B cell (primary cell): ENCODE results near the gene ZNF358.

Experiments
- EZH2 ChIP-seq: IDR thresholded peaks from 2 replicates; pipeline ENCODE4 v1.6.1; 2012; ENCODE audit warnings: borderline replicate concordance, low read depth, mild to moderate bottlenecking, moderate library complexity, low read length; ENCODE audit not compliant: insufficient read depth, poor library complexity, severe bottlenecking
- TF ChIP-seq, protein P1 (sequence below): fragments of 200-600 bp; IDR thresholded peaks from one replicate; pipeline ENCODE4 v1.8.0; 2022; ENCODE audit warnings: antibody characterized with exemption, mild to moderate bottlenecking

DNA sequence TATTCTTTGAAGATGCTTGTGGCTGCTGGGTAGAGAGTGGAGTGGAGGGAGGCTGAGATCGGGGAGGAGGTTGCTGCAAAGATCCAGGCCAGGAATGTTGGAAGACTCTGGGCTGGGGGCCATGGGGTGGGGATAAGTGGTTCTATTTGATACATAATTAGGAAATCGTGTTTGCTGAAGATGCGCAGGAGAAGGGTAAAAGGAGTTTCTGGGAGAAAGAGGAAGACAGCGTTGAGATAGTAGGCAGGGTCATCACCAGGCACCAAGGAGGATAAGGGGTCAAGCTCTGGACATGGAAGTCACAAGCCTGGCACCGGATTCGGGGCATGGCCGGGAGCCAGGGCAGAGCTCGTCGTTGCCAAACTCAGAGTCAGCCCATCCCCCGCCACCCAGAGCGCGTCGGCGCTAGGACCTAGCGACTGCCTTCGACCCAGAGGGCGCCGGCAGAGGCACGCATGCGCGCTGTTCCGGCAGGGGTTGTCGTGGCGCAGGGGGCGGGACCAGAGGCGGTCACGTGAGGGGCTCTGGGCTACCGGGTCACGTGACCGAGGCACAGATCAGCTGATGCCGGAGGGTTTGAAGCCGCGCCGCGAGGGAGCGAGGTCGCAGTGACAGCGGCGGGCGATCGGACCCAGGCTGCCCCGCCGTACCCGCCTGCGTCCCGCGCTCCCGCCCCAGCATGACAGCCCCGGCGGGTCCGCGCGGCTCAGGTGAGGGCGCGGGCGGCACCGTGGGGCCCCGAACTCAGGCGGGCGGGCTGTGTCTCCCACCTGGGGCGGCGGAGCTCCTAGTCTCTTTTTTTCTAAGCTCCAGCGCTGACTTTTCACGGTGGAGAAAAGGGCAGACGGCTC lies 6.4 kb downstream of the ZNF358 start, which contains the start of gene MCOLN1:
- TF ChIP-seq, protein P1, sequence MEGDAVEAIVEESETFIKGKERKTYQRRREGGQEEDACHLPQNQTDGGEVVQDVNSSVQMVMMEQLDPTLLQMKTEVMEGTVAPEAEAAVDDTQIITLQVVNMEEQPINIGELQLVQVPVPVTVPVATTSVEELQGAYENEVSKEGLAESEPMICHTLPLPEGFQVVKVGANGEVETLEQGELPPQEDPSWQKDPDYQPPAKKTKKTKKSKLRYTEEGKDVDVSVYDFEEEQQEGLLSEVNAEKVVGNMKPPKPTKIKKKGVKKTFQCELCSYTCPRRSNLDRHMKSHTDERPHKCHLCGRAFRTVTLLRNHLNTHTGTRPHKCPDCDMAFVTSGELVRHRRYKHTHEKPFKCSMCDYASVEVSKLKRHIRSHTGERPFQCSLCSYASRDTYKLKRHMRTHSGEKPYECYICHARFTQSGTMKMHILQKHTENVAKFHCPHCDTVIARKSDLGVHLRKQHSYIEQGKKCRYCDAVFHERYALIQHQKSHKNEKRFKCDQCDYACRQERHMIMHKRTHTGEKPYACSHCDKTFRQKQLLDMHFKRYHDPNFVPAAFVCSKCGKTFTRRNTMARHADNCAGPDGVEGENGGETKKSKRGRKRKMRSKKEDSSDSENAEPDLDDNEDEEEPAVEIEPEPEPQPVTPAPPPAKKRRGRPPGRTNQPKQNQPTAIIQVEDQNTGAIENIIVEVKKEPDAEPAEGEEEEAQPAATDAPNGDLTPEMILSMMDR = no peak
- TF ChIP-seq EZH2 = no peak
